GM12878 (cell line): Measurements from ENCODE around the gene NAA25. TPM values are rescaled to one million over a fixed set of nuclear protein-coding genes. Genes with fewer than 3 reads are reported as not detected.

Source experiments
- ATAC-seq: fragments of 200-7000 bp; cut with Tn5 transposase; 3 replicates; pipeline ENCODE4 v1.9.1; 2020; ENCODE audit warnings: mild to moderate bottlenecking, moderate library complexity
- BruUV-seq: library from RNA; stranded (reverse); fragments of 400-500 nt; replicated peaks from 2 replicates; lab custom pipeline; 2021; lab: Mats Ljungman, UMichigan
- CTCF ChIA-PET: fragments of 300-600 bp; sonication (Branson Sonifier 250); formaldehyde crosslinking; extraction: SDS; loops from one replicate; lab custom pipeline; 2021; ENCODE audit warnings: inconsistent platforms; lab: Yijun Ruan, JAX
- POLR2A ChIA-PET: fragments of 350-600 bp; formaldehyde crosslinking; extraction: SDS; loops from one replicate; lab custom pipeline; 2021; ENCODE audit warnings: inconsistent platforms; lab: Charles Lee
- RAD21 ChIA-PET: fragments of 300-600 bp; sonication (Branson Sonifier 250); formaldehyde crosslinking; loops from one replicate; lab custom pipeline; 2023; ENCODE audit warnings: antibody characterized with exemption; ENCODE audit not compliant: unreplicated experiment; lab: Charles Lee
- SMC1A ChIA-PET: fragments of 300-600 bp; sonication (Branson Sonifier 250); formaldehyde crosslinking; loops from one replicate; lab custom pipeline; 2023; ENCODE audit not compliant: unreplicated experiment, uncharacterized antibody; lab: Charles Lee
- DNase-seq: peaks from one replicate; pipeline ENCODE4 v3.0.0-alpha.2; 2011; ENCODE audit warnings: low read depth, low spot score
- FAIRE-seq: peaks from 3 replicates; lab custom pipeline; 2011; peaks lifted over from hg19 to GRCh38; lab: Jason Lieb, UNC
- H2AFZ ChIP-seq: 2 replicates; pipeline ENCODE4 v1.6.0; 2011; ENCODE audit warnings: low read depth, low read length, control low read depth; ENCODE audit not compliant: control insufficient read depth
- H3K27ac ChIP-seq: 2 replicates; pipeline ENCODE4 v1.5.1; 2011; ENCODE audit warnings: control low read depth; ENCODE audit not compliant: control insufficient read depth, insufficient read depth
- H3K27me3 ChIP-seq, 2 experiments: replicated peaks in 1 of 2; 2 replicates each; pipeline versions ENCODE4 v1.6.0 to v1.6.1; 2011; ENCODE audit warnings: low read length in 1 of 2; ENCODE audit not compliant: control insufficient read depth in 2 of 2, insufficient read depth in 2 of 2
- H3K36me3 ChIP-seq, 2 experiments: 2 replicates each; pipeline ENCODE4 v1.5.1; 2011; ENCODE audit warnings: low read length in 1 of 2; ENCODE audit not compliant: control insufficient read depth in 2 of 2, insufficient read depth in 2 of 2
- H3K4me1 ChIP-seq: 2 replicates; pipeline ENCODE4 v1.6.1; 2011; ENCODE audit warnings: mild to moderate bottlenecking, low read length, moderate library complexity, mixed read lengths; ENCODE audit not compliant: control insufficient read depth, insufficient read depth
- H3K4me2 ChIP-seq: 2 replicates; pipeline ENCODE4 v1.6.0; 2011; ENCODE audit warnings: control low read depth; ENCODE audit not compliant: control insufficient read depth, insufficient read depth
- H3K4me3 ChIP-seq: fragments of 200-600 bp; sonication (generic); 2 replicates; pipeline ENCODE4 v1.5.1; 2016
- H3K79me2 ChIP-seq: 2 replicates; pipeline ENCODE4 v1.6.0; 2011; ENCODE audit warnings: low read length; ENCODE audit not compliant: control insufficient read depth, insufficient read depth
- H3K9ac ChIP-seq: 2 replicates; pipeline ENCODE4 v1.8.0; 2011; ENCODE audit warnings: low read length, control low read depth, mixed read lengths; ENCODE audit not compliant: control insufficient read depth, insufficient read depth
- H3K9me3 ChIP-seq: replicated peaks from 3 replicates; pipeline ENCODE4 v1.5.1; 2011; ENCODE audit warnings: mild to moderate bottlenecking, low read length; ENCODE audit not compliant: control insufficient read depth, insufficient read depth
- H4K20me1 ChIP-seq: 2 replicates; pipeline ENCODE4 v1.6.0; 2011; ENCODE audit not compliant: control insufficient read depth, insufficient read depth
- ESRRA ChIP-seq: IDR thresholded peaks from 2 replicates; pipeline ENCODE4 v1.6.1; 2012; ENCODE audit warnings: mild to moderate bottlenecking, low read length, improper control_type of control experiment
- POLR2AphosphoS5 ChIP-seq: IDR thresholded peaks from 2 replicates; pipeline ENCODE4 v1.6.1; 2011; ENCODE audit warnings: mild to moderate bottlenecking, low read length, inconsistent platforms
- RAD21 ChIP-seq: IDR thresholded peaks from 2 replicates; pipeline ENCODE4 v1.6.1; 2011; ENCODE audit warnings: mild to moderate bottlenecking, low read depth, low read length, moderate library complexity; ENCODE audit not compliant: insufficient read depth
- REST ChIP-seq: IDR thresholded peaks from 2 replicates; pipeline ENCODE4 v1.6.1; 2012; ENCODE audit warnings: mild to moderate bottlenecking, low read depth, low read length
- YY1 ChIP-seq: IDR thresholded peaks from 2 replicates; pipeline ENCODE4 v1.6.1; 2011; ENCODE audit warnings: low read depth, mild to moderate bottlenecking, low read length
- WGBS: methylation state at CpG from one replicate; pipeline ENCODE4 v1.1.6; 2016; ENCODE audit warnings: low lambda C conversion rate; ENCODE audit not compliant: insufficient replicate concordance, insufficient coverage; ENCODE audit errors: missing lambda C conversion rate; 5-methylcytosine and 5-hydroxymethylcytosine counted together
- in situ Hi-C: fragments of 300-500 bp; cut with MboI; formaldehyde crosslinking; loops from 9 replicates; pipeline ENCODE4 v1.14.3; 2018; ENCODE audit warnings: mixed read lengths
- intact Hi-C: fragments of 100-400 bp; cut with micrococcal nuclease; formaldehyde crosslinking; loops from one replicate; pipeline ENCODE4 v1.14.2; 2022; ENCODE audit not compliant: unreplicated experiment
- polyA plus RNA-seq, 11 experiments: library from polyadenylated mRNA; depleted of rRNA in 4 of 11; unstranded in 6 of 11; stranded (reverse) in 5 of 11; fragments of >200 nt; fragmentation: Nextera tagmentation in 4 of 11; fragmentation: Illumina TruSeq in 1 of 11; extraction: Ambion mirVana in 4 of 11; extraction: Trizol in 1 of 11; gene quantifications; 1 replicate in 1 of 11; 2 replicates in 10 of 11; pipeline versions ENCODE4 v1.2.1 to v1.2.3, GENCODE V29; 2011 to 2016; ENCODE audit warnings: inconsistent platforms in 2 of 11, missing spikeins in 2 of 11, low read depth in 1 of 11
- total RNA-seq, 4 experiments: library from RNA; depleted of rRNA in 3 of 4; stranded (reverse); fragments of >200 nt in 3 of 4; fragmentation: Illumina TruSeq in 1 of 4; extraction: Trizol in 1 of 4; gene quantifications; 2 replicates each; pipeline versions ENCODE4 v1.2.1 to v1.2.3, GENCODE V29; 2013 to 2021

Gene NAA25
- total and polyA plus RNA-seq, 10 of the 15 experiments (the other 5 are each of a cell fraction or from before 2014, with no cell fraction given), result 15.0 to 39.2 (median 29.4) TPM

DNA sequence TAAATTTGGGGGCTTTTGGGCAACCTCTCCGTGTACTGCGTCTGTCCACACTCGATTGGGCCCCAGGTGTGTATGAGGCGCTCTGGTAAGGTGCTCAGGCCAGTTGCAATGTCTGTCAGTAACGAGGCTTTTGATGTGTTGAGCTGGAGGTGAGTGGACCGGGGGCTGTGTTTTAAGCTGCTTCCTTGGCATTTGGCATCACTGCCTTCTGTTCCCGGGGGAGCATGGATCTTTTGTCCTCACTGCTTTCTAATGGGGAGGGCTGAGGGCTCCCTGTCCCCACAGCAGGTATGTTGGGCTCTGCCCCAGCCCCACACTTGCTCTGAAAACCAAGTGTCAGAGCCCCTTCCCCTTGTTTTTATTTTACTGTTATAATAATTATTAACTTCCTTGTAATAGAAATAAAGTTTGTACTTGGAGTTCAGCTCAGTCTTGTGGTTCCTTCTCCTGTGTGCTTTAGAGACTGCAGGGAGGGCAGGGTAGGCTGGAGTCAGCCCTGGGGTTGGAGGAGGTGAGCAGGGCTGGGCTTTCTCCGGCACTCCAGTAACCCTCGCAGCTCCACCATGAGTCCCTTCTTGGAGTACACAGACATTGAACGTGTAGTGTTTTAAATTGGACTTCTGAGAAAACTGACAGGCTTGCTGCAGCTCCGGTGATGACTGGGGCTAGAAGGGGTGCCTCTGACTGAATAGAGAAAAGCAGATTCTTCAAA, 44.8 kb upstream of the NAA25 start:
- H3K9ac ChIP-seq, result no peak overlapping the region
- POLR2A ChIA-PET, result interaction anchor here (0.5 to 0.9 kb wide), 2 partner anchors 20 to 388 kb away, joined by 3 to 4 read pairs; no protein-coding TSS in a partner anchor

GRCh38 chr12:112151766-112152541, 43.4 kb upstream of the NAA25 start:
- DNase-seq (no peak), FAIRE-seq (no peak), ATAC-seq (peak; percentile 10)
- no peak overlapping the region for H3K9ac ChIP-seq
- no peaks in the 10 kb centered on the region for H3K27me3 ChIP-seq
- H3K36me3 ChIP-seq, result peaks cover 10 to 40% of the 10 kb centered on the region in 2 experiments
- no peaks in the 10 kb centered on the region for H4K20me1 ChIP-seq
- peaks cover 3% of the 10 kb centered on the region; the same call in 1 of the 2 replicates for H3K4me1 ChIP-seq
- SMC1A ChIA-PET, result interaction anchor here (0.9 to 1.4 kb wide), 2 partner anchors 20 to 28 kb away, joined by 4 to 5 read pairs; no protein-coding TSS in a partner anchor
- H3K27ac ChIP-seq, result no peak overlapping the region
- POLR2A ChIA-PET, result interaction anchor here (0.5 kb wide), 1 partner anchor 213 kb away, joined by 7 read pairs; no protein-coding TSS in a partner anchor
- no peak overlapping the region for H2AFZ ChIP-seq
- RAD21 ChIA-PET, result interaction anchor here (0.6 to 1.2 kb wide), 3 partner anchors 20 to 45 kb away, joined by 3 to 4 read pairs (median 3); no protein-coding TSS in a partner anchor
- intact Hi-C loops, result loop anchor here (2.0 kb wide), 1 partner anchor 31 kb away; no protein-coding TSS in a partner anchor
- in situ Hi-C loops, result no loop called here
- BruUV-seq, result no TSS peak
- H3K4me3 ChIP-seq, result no peak overlapping the region
- CTCF ChIA-PET, result interaction anchor here (1.3 kb wide), 1 partner anchor 18 kb away, joined by 4 read pairs; no protein-coding TSS in a partner anchor
- 88% methylated on average over 11 of the region's 11 CpGs for WGBS
- no peaks in the 10 kb centered on the region for H3K79me2 ChIP-seq
- no peaks in the 10 kb centered on the region; the same call in 2 of the 3 replicates for H3K9me3 ChIP-seq
- H3K4me2 ChIP-seq, result no peak overlapping the region
- TF ChIP-seq POLR2AphosphoS5 (0 out of 2 replicates have a peak, but pooled peaks have one; percentile 19), RAD21 (no peak), REST (no peak)

More for the DNA sequence above, 44.8 kb upstream of the NAA25 start:
- peaks cover 3% of the 10 kb centered on the region; the same call in 1 of the 2 replicates for H3K4me1 ChIP-seq
- DNase-seq (no peak), ATAC-seq (no peak), FAIRE-seq (no peak)
- peaks cover under 1% of the 10 kb centered on the region; the same call in 2 of the 3 replicates for H3K9me3 ChIP-seq
- H4K20me1 ChIP-seq, result no peaks in the 10 kb centered on the region
- H3K4me2 ChIP-seq, result no peak overlapping the region
- no peak overlapping the region for H3K27ac ChIP-seq
- H3K36me3 ChIP-seq, result peaks cover 7 to 32% of the 10 kb centered on the region in 2 experiments
- intact Hi-C loops (loop anchor here (2.0 kb wide), 1 partner anchor 29 kb away; no protein-coding TSS in a partner anchor), in situ Hi-C loops (no loop called here)
- no peaks in the 10 kb centered on the region for H3K27me3 ChIP-seq
- SMC1A ChIA-PET, result interaction anchor here (0.9 to 1.5 kb wide), 3 partner anchors 14 to 209 kb away, joined by 3 to 4 read pairs (median 4); no protein-coding TSS in a partner anchor
- no peak overlapping the region for H2AFZ ChIP-seq
- TF ChIP-seq YY1 (no peak), ESRRA (no peak)
- WGBS, result 88% methylated on average over 11 of the region's 11 CpGs
- H3K79me2 ChIP-seq, result no peaks in the 10 kb centered on the region
- no peak overlapping the region for H3K4me3 ChIP-seq
- RAD21 ChIA-PET, result no interaction called here
- BruUV-seq, result no TSS peak
- CTCF ChIA-PET, result interaction anchor here (1.3 kb wide), 1 partner anchor 17 kb away, joined by 4 read pairs; no protein-coding TSS in a partner anchor
